CD4-positive, alpha-beta T cell treated with Interferon alpha-2 for 1 hour (primary cell): ENCODE results near the gene ENTPD8.
A peak's percentile ranks its signal among the peaks of the same experiment; 100 is the strongest.

Source experiments
- DNase-seq, 2 donors: peaks; one replicate each; pipeline ENCODE4 v3.0.0-alpha.2; 2020 to 2022

Gene ENTPD8

DNA sequence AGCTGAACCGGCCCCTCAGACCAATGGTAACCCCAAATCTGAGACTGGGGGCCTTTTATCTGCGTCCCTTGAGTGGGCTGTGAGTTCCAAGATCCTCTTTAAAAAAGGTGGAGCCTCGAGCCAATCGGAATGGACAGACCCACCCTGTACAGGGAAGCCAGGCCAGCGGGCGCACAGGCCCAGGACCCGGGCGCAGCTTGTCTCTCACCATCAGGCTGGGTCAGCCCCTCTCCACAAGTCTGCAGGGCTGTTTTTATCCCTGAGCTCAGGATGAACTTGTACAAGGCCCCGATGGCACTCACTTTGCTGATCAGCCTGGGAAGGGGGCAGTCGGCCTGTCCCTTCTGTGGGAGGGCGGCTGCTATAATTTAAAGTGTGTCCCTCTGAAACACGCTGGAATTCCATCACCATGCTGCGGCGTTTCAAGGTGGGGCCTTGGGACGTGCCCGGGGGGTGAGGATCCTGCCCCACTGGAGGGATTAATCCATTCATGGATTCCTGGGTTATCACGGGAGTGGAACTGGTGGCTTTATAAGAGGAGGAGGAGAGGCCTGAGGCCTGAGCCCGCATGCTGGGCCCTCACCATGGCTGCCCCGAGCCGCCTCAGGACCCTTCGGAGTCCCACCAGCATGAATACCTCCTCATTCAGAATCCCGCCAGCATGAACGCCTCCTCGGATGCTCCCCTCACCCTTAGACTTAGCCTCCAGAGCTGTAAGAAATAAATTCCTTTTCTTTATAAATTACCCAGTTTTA lies 32.3 kb downstream of the ENTPD8 start:
- no peak for DNase-seq

DNA sequence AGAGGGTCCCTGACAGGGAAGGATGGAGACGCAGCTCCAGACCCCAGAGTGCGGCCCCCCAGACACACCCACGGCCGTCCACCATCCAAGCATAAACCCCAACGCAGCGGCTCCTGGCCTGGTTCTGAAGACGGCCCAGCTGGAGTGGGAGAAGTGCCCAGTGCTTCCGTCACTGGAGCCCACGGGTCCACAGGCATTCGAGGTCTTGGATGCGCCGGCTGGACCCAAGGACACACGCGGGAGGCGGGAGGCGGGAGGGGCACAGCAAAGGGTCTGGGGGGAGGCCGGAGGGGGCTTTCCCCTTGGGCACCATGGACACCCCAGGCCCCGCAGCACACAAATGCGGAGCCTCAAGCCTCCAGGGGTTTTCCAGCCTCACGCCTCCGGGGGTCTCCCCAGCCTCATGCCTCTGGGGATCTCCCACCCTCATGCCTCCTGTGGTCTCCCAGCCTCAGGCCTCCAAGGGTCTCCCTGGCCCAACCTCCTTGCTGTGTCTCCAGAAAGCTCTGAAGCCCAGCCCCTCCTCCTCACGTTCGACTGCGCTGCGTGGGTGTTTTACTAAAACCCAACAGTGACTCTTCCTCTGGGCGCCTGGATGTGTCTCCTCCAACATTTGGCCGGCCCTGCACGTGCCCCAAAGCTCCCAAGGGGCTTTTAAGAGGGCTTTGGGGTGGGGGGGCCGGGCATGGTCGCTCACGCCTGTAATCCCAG lies 33.4 kb downstream of the ENTPD8 start:
- no peak for DNase-seq

DNA sequence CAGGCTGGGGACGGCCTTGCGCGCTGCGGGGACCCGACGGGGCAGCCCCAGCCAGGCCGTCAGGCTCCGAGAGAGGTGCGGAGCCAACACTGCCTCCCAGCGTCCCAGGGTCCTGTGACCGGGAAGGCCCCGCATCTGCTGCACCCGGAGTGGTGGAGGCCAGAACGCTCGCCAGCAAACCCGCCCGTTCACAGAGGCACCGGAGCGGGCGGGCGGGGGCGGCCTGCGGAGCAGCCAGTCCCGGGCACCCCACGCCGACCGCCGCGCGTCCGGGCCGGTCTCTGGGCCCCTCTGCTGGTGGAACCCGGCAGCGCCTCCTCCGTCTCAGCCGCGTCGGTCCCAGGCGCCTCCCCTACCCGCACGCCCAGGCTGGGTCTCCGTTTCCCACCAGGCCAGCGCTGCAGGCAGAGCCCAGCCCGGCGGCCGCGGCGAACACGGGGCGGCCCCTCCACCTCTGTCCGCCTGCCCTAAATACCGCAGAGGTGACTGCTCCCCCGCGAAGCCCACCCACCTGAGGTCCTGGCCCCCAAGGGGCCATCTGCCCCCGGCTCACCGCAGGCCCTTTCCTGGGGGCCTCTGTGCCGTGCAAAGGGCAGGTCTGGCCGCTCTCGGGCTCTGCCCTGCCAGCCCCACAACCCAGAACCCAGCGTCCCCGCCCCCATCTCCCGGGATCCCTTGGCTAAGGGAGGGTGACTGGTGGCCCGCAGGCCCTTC lies 34.1 kb downstream of the ENTPD8 start:
- DNase-seq, result peak; percentile 52 to 74

DNA sequence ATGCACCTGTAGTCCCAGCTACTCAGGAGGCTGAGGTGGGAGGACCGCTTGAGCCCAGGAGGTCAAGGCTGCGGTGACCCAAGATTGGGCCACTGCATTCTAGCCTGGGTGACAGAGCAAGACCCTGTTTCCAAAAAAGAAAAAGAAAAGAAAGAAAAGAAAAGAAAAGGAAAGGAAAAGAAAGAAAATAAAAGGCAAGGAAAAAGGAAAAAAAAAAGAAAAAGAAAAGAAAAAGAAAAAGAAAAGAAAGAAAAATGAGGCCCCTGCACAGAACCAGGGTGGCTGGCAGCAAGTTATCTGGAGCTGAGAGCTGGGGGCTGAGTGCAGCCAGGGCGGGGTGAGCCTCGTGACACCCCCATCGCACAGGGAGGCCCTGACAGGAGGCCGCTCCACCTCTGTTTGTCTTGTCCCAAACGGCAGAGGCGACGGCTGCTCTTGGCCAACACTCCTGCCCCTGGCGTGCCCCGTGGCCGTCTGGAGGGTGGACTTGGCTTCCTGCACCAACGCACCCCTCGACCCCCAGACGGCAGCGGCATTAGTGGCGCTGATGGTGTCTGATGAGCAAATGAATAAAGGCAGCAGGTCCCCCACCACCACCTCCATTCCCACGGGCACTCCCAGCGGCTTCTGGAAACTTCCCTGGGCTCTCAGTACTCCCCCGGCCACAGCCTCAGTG lies 34.9 kb downstream of the ENTPD8 start:
- DNase-seq, result no peak

DNA sequence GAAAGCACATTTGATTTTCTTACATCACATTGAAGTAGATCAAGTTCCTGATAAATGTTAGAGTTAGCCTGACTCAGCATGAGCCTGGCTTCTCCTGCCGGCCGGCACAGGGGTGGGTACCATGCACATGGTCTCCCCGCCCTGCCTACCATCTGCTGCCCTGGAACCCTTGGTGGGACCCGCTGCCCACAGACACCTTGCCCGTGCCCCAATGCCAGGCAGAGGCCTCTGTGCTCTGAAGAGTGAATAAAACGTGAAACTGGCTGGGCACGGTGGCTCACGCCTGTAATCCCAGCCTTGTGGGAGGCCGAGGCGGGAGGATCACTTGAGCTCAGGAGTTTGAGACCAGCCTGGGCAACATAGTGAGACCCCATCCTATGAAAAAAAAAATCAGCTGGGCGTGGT lies 35.5 kb downstream of the ENTPD8 start:
- no peak for DNase-seq

DNA sequence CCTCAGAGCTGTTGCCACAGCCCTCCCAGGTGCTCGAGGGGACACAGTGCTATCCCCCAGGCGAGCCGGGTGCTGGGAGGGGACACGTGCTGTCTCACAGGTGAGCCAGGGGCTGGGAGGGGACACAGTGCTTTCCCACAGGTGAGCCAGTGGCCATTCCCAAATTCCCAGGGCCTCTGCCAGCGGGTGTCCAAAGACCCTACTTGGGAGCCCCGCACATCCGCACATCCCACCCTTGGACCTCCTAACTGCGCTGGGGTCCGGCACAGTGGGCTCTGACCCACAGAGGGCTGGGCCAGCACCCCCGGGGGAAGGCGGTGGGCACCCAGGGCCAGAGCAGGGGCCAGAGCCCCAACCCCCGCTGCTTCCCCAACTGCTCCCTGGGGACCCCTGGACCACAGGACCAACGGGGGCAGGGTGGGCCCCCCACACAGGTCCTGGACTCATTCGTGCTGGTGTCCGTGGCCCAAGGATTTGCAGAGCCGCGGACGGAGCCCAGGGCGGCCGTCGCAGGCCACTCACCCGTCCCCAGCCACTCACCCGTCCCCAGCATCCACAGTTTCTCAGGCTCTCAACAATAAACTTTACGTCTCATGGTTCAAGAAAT lies 36.1 kb downstream of the ENTPD8 start:
- DNase-seq, result no peak

DNA sequence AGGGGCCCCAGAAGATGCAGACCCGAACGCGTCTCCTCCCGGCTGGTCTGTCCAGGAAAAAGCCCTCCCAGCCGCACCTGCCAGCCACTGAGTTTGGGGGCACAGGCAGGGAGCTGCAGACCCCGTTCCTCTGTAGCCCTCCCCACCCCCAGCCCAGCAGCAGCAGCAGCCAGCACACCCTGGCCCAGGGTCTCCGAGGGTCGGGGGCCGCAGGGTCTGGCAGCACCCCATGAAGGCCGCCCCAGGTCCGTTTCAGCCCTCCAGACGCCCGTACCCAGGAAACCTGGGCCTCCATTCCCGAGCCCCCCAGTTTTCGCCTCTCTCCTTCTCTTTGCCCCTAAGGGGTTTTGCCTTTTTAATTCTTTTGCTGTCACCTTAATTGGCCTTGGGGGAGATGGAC lies 37.9 kb downstream of the ENTPD8 start:
- DNase-seq, result no peak

DNA sequence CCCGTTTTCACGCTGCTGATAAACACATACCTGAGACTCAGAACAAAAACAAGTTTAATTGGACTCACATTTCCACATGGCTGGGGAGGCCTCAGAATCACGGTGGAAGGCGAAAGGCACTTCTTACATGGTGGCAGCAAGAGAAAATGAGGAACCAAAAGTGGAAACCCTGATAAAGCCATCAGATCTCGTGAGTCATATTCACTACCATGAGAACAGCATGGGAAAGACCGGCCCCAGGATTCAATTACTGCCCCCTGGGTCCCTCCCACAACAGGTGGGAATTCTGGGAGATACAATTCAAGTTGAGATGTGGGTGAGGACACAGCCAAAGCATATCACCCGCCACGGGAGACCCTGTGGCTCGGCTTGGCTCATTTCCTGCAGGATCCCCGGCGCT lies 38.4 kb downstream of the ENTPD8 start:
- DNase-seq, result no peak

DNA sequence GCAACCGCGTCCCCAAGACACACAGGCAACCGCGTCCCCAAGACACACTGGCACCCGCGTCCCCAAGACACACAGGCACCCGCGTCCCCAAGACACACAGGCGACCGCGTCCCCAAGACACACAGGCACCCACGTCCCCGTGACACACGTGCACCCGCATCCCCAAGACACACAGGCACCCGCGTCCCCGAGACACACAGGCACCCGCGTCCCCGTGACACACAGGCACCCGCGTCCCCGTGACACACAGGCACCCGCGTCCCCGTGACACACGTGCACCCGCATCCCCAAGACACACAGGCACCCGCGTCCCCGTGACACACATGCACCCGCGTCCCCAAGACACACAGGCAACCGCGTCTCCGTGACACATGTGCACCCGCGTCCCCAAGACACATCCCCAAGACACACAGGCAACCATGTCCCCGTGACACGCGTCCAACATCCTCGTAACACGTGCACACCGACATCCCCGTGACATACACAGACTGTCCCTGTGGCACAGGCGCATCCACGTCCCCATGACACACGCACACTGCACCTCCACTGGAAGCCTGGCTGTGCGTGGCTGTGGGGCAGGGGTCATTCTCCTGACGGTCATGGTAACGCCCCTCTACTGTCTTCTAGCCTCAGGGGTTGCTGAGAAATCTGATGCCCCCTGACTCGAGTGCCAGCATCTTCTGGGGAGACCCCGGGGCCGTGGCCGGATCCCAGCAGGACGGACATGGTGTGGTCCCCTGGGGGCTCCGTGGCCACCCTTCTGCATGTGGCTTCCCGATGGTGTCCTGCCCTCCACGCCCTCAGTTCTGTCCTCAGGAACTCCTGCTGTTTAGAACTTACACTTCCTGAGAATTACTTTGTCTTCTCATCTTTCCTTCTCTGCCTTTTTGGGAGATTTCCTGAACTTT lies 42.3 kb downstream of the ENTPD8 start:
- DNase-seq, result no peak

DNA sequence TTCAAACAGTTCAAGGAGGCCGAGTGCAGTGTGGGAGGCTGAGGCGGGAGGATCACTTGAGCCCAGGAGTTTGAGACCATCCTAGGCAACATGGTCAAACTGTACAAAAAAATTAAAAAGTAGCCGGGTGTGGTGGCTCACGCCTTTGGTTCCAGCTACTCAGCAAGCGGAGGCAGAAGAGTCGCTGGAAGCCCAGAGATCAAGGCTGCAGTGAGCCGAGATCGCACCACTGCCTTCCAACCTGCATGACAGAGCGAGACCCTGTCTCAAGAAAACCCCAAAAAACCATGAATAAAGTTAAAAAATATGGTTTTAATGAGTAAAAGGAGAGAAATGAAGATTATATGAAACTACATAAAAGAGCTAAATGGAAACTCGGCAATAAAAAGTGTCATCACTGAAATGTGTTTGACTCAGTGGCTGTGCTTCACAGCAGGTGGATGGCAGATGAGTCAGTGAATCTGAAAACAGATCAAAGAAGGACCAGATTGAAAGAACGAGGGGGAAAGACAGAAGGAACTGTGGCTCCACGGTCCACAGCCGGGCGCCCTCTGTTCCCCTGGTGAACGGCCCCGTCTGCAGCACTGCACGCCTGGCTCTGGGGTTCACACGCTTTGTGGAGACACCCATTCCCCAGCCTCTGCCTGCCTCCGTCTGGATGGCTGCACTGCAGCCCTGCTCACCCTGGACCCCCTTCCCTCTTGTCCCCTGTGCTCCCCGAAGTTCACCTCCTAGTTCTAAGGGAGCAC lies 43.3 kb downstream of the ENTPD8 start:
- DNase-seq, result no peak

DNA sequence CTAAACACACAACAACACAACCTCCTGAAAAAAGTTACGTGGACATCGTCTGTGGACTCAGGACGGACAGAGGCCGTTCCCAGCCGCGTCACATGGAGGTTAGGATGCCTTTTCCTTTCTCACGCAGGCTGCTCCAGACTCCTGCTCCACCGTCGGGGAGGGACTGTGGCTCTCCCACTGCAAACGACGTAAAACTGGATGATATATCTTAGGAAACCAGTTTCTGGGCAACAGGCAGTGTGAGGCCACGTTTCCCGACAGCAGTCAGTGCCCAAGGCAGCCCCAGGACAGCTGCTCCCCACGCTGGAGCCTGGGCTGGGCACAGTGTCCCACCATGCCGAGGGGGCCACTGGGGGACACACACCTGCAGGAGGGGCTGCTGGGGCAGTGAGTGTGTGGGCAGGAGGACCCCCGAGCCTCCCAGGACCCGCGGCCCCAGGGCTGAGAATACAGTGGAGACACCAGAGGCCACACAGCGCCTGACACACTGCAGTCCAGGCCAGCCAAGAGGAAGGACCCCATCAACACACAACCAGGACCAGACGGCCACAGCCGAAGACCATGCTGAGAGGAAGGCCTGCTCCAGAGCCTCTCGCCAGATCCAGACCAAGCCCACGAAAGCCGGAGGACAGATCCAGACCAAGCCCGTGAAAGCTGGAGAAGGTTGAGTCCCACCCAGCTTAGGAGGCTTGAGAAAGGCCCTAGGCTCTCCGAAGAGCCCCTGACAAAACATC lies 44.4 kb downstream of the ENTPD8 start:
- DNase-seq, result no peak

DNA sequence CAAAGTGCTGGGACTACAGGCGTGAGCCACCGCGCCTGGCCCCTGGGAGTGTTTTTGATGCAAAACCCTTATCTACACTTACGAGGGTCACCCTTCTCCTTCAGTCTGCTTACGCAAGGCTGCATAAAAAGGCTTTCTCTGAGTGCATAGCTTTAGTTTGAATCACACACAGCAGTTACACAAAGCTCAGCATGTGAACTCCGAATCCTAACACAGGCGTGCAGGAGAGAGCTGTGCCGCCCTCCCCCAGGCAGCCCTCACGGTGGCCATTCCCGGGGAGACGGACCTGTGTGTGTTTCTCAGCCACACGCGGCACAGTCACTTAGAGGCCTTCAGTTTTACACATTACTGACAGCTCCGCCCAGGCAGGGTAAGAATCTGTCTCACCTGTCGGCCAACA lies 44.9 kb downstream of the ENTPD8 start:
- DNase-seq, result no peak

DNA sequence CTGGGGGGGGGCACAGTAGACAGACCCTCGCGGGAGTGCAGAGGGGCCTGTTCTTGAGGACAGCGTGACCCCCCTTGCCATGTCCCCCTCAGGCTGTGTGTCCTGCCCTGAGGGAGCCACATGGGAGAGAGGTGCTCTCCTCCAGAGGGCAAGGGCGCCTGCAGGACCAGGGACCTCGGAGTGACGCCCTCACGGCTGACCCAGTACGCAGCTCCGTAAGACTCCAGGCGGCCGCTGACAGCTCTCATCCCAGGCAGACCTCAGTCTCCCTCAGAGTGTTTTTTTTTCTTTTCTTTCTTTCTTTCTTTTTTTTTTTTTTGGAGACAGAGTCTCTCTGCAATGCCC lies 45.5 kb downstream of the ENTPD8 start:
- no peak for DNase-seq

DNA sequence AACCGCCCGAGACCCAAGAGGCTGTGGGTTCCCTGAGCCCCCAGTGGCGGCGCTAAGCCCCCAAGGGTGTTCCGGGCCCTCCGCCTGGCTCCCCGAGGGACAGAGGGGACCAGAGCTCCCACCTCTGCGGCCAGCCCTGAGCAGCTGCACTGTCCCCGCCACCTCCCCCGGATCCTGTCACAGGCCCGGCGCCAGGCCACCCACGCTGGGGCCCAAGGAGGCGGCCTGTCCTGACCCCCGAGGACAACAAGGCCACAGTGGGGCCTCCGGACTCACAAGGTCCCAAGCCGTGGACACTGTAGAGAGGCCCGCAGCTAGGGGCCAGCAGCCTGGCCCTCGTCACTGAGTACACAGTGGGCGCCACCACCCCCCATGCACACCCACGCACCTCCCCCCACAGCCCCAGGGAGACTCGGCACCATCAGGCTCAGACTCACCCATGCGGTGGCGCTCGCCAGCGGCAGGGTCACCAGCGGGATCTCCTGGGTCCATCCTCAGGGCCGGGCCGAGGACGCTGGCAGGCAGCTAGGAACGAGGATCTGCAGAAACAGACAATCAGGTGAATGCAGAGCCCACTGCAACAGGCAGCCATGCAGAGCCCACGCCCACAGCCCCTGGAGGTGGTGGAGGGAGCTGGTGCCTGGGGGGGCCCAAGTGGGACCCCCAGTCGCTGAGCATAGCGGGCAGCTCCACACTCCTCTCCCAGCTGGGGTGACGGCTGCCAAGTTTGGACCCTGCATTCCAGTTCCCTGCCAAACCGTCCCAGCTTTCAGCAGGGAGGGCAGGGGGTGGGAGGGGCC lies 46.1 kb downstream of the ENTPD8 start:
- no peak for DNase-seq

DNA sequence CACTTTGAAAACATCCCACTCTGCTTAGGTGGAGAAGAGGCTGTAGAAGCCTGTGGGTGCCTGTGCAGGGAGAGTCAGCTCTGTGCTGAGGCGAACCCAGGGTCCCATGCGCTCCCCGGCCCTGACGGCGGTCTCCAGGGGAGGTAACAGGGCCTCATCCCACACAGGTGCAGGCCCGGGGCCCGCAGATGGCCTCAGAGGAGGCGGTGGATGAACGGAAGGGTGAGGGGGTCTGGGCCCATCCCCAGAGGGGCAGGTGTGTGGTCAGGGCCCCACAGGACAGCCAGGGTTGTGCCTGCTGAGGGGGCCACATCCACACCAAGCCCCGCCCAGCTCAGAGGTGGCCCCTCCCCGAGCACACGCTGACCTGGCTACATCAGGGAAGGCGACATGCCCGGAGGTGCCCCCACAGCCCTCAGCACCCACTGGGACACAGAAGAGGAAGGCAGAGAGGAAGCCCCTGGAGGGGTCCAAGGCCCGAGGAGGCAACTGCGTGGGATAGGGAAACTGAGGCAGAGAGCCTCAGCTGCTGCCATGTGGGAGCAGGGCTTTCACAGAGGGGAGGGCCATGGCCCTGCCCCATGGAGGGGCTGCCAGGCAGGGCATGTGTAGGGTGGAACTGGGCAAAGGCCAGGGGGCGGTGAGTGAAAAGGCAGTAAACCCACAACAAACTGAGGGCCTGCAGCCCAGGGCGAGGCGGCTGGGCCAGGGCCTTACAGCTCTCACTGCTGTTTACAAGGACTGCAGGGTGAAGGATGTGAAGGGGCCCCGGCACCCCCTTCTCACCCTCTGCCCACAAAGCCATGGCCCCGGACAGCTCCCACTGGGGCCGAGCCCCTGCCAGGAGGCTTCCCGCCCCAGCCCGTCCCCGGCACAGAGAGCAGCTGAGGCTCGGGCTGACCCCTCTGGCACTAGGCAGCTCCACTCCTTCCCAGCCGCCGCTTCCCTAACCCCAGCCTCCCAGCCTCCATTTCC lies 47.7 kb downstream of the ENTPD8 start:
- no peak for DNase-seq

DNA sequence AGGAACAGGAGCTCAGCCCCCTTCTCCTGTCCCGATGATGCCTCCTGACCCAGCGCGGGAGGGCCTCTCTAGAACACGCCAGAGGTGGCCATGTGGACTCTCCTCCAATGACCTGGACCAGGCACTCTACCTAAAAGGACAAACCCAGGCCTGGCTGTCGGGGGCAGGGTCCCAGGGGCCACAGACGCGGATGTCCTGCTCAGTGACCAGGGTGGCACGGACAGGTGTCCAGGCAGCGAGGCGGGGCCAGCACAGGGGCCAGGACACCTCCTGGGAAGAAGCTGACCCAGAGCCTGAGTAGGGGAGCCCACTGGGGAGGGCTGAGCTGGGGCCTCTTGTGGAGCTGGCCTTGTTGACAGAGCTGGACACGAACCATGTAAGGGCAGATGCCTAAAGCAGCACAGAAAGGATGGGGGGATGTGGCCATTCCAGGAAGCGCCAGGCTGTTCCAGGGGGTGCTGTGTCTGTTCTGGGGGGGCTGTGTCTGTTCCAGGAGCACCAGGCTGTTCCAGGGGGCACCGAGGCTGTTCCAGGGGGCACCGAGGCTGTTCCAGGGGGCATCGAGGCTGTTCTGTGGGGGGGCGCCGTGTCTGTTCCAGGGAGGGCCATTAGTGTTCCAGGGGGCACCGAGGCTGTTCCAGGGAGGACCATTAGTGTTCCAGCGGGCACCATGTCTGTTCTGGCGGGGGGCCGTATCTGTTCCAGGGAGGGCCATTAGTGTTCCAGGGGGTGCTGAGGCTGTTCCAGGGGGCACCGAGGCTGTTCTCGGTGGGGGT lies 48.7 kb downstream of the ENTPD8 start:
- DNase-seq, result no peak

DNA sequence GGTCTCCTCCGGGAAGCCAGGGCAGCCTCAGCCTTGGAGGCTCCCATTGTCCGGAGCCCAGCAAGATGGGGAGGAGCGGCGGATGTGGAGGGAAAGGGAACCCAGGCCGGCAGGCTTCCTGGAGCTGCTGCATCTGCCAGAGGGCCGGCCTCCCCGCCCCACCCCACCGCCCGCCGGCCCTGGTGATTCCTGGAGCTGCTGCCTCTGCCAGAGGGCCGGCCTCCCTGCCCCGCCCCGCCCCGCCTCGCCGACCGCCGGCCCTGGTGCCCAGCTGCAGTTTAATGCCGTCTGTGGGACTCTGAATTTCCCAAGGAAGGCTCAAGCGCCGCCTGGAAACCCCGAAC lies 49.8 kb downstream of the ENTPD8 start:
- DNase-seq, result no peak
